IMR-90 (cell line): ENCODE measurements around the gene MAGI1. TPM values are rescaled to one million over a fixed set of nuclear protein-coding genes. Genes with fewer than 3 reads are reported as not detected.

Source experiments
- ATAC-seq: fragments of 200-7000 bp; cut with Tn5 transposase; 2 replicates; pipeline ENCODE4 v1.9.1; 2020; ENCODE audit warnings: low read depth, mild to moderate bottlenecking, moderate library complexity
- BruUV-seq: library from RNA; stranded (reverse); fragments of 400-500 nt; replicated peaks from 2 replicates; lab custom pipeline; 2021; lab: Mats Ljungman, UMichigan
- CTCF ChIA-PET: fragments of 300-600 bp; formaldehyde crosslinking; extraction: SDS; loops from one replicate; lab custom pipeline; 2021; ENCODE audit warnings: antibody characterized with exemption; lab: Yijun Ruan, JAX
- POLR2A ChIA-PET: fragments of 300-600 bp; sonication (Branson Sonifier 250); formaldehyde crosslinking; loops from one replicate; lab custom pipeline; 2022; ENCODE audit warnings: antibody characterized with exemption; ENCODE audit not compliant: unreplicated experiment; lab: Charles Lee
- DNase-seq: peaks from one replicate; pipeline ENCODE4 v3.0.0; 2013
- H2AFZ ChIP-seq: replicated peaks from 2 replicates; pipeline ENCODE3; 2013; ENCODE audit warnings: low read length, mild to moderate bottlenecking; ENCODE audit not compliant: poor library complexity
- H2AK5ac ChIP-seq: 2 replicates; pipeline ENCODE4 v1.6.1; 2013; ENCODE audit warnings: low read depth, low read length, inconsistent platforms
- H2AK9ac ChIP-seq: replicated peaks from 2 replicates; pipeline ENCODE3; 2013; ENCODE audit warnings: mild to moderate bottlenecking, low read depth, low read length, moderate library complexity; ENCODE audit not compliant: poor library complexity
- H2BK120ac ChIP-seq: 2 replicates; pipeline ENCODE4 v1.6.1; 2013; ENCODE audit warnings: low read depth, low read length, inconsistent platforms
- H2BK15ac ChIP-seq: 3 replicates; pipeline ENCODE4 v1.6.1; 2013; ENCODE audit warnings: low read depth, low read length, inconsistent platforms
- H2BK20ac ChIP-seq: 2 replicates; pipeline ENCODE4 v1.6.1; 2013; ENCODE audit warnings: low read depth, mild to moderate bottlenecking, inconsistent platforms, low read length, moderate library complexity
- H2BK5ac ChIP-seq: 2 replicates; pipeline ENCODE4 v1.6.1; 2013; ENCODE audit warnings: mild to moderate bottlenecking, low read depth, low read length, inconsistent platforms; ENCODE audit not compliant: poor library complexity, severe bottlenecking
- H3K14ac ChIP-seq: replicated peaks from 2 replicates; pipeline ENCODE4 v1.6.1; 2013; ENCODE audit warnings: low read depth, low read length, inconsistent platforms
- H3K18ac ChIP-seq: 2 replicates; pipeline ENCODE4 v1.6.1; 2013; ENCODE audit warnings: low read depth, low read length, control low read depth
- H3K23ac ChIP-seq: 2 replicates; pipeline ENCODE4 v1.6.1; 2013; ENCODE audit warnings: low read depth, low read length, inconsistent platforms
- H3K27ac ChIP-seq: 2 replicates; pipeline ENCODE4 v1.5.1; 2013; ENCODE audit warnings: mild to moderate bottlenecking, control low read depth, low read length; ENCODE audit not compliant: insufficient read depth
- H3K27me3 ChIP-seq: 2 replicates; pipeline ENCODE4 v1.6.1; 2013; ENCODE audit warnings: low read length; ENCODE audit not compliant: control insufficient read depth, insufficient read depth
- H3K36me3 ChIP-seq: 2 replicates; pipeline ENCODE4 v1.6.1; 2013; ENCODE audit warnings: low read length, mixed read lengths; ENCODE audit not compliant: control insufficient read depth, insufficient read depth
- H3K4ac ChIP-seq: 2 replicates; pipeline ENCODE4 v1.6.1; 2013; ENCODE audit warnings: low read depth, low read length, inconsistent platforms
- H3K4me1 ChIP-seq: 2 replicates; pipeline ENCODE4 v1.6.1; 2013; ENCODE audit warnings: low read length, mixed read lengths; ENCODE audit not compliant: control insufficient read depth, insufficient read depth
- H3K4me2 ChIP-seq: 2 replicates; pipeline ENCODE4 v1.6.1; 2013; ENCODE audit warnings: low read depth, mild to moderate bottlenecking, control low read depth, low read length, moderate library complexity
- H3K4me3 ChIP-seq: 2 replicates; pipeline ENCODE4 v1.5.1; 2013; ENCODE audit warnings: low read depth, mild to moderate bottlenecking, control low read depth, low read length, moderate library complexity; ENCODE audit not compliant: insufficient read depth
- H3K56ac ChIP-seq: 2 replicates; pipeline ENCODE4 v1.6.1; 2013; ENCODE audit warnings: low read length, inconsistent platforms; ENCODE audit not compliant: insufficient read depth; ENCODE audit errors: extremely low read depth
- H3K79me1 ChIP-seq, 2 experiments: 2 replicates each; pipeline ENCODE4 v1.6.1; 2013; ENCODE audit warnings: low read length in 2 of 2, inconsistent platforms in 1 of 2, low read depth in 1 of 2
- H3K9ac ChIP-seq: 2 replicates; pipeline ENCODE4 v1.6.1; 2013; ENCODE audit warnings: low read depth, low read length, control low read depth
- H3K9me1 ChIP-seq: 2 replicates; pipeline ENCODE4 v1.6.1; 2013; ENCODE audit warnings: low read length, inconsistent platforms; ENCODE audit not compliant: insufficient read depth
- H3K9me3 ChIP-seq: 2 replicates; pipeline ENCODE4 v1.6.1; 2013; ENCODE audit warnings: low read length; ENCODE audit not compliant: control insufficient read depth, insufficient read depth
- H4K20me1 ChIP-seq: 2 replicates; pipeline ENCODE4 v1.6.1; 2013; ENCODE audit warnings: low read length, inconsistent platforms; ENCODE audit not compliant: insufficient read depth
- H4K5ac ChIP-seq: 2 replicates; pipeline ENCODE4 v1.6.1; 2013; ENCODE audit warnings: mild to moderate bottlenecking, low read depth, low read length, control low read depth
- H4K8ac ChIP-seq, 2 experiments: 2 replicates each; pipeline ENCODE4 v1.6.1; 2013; ENCODE audit warnings: low read depth in 2 of 2, low read length in 2 of 2, control low read depth in 1 of 2, inconsistent platforms in 1 of 2
- H4K91ac ChIP-seq: 2 replicates; pipeline ENCODE4 v1.6.1; 2013; ENCODE audit warnings: low read depth, low read length, inconsistent platforms; ENCODE audit not compliant: insufficient read depth
- CEBPB ChIP-seq: IDR thresholded peaks from 2 replicates; pipeline ENCODE4 v1.6.1; 2012; ENCODE audit warnings: low read depth, low read length, improper control_type of control experiment
- MXI1 ChIP-seq: IDR thresholded peaks from 2 replicates; pipeline ENCODE4 v1.6.1; 2012; ENCODE audit warnings: low read depth, mild to moderate bottlenecking, low read length, moderate library complexity, borderline replicate concordance
- WGBS, 2 experiments: methylation state at CpG; one replicate each; pipeline versions ENCODE4 v1.1.5 to v1.1.7; 2013; ENCODE audit warnings: missing lambda C conversion rate in 2 of 2; ENCODE audit not compliant: insufficient read length in 1 of 2; ENCODE audit errors: extremely low coverage in 2 of 2; 5-methylcytosine and 5-hydroxymethylcytosine counted together
- dilution Hi-C: fragments of 300-500 bp; cut with HindIII; formaldehyde crosslinking; loops from one replicate; pipeline ENCODE4 v1.14.3; 2018; ENCODE audit warnings: low sequenced_read_pairs; ENCODE audit not compliant: unreplicated experiment
- in situ Hi-C: fragments of 300-500 bp; cut with MboI; formaldehyde crosslinking; loops from 3 replicates; pipeline ENCODE4 v1.14.3; 2019; ENCODE audit warnings: low sequenced_read_pairs, inconsistent platforms, mixed read lengths
- intact Hi-C: fragments of 100-400 bp; cut with micrococcal nuclease; formaldehyde crosslinking; loops from 2 replicates; pipeline ENCODE4 v1.10.0; 2022
- polyA plus RNA-seq, 3 experiments: library from polyadenylated mRNA; depleted of rRNA; stranded (reverse); fragments of >200 nt; gene quantifications; 2 replicates each; pipeline ENCODE4 v1.2.3, GENCODE V29; 2012; ENCODE audit warnings: low replicate concordance in 1 of 3
- total RNA-seq: library from RNA; depleted of rRNA; stranded (reverse); fragments of >200 nt; gene quantifications from 2 replicates; pipeline ENCODE4 v1.2.3, GENCODE V29; 2012

MAGI1 gene
- total and polyA plus RNA-seq, 2 of the 4 experiments (the other 2 are of a cell fraction): 14.5 to 24.2 TPM

DNA sequence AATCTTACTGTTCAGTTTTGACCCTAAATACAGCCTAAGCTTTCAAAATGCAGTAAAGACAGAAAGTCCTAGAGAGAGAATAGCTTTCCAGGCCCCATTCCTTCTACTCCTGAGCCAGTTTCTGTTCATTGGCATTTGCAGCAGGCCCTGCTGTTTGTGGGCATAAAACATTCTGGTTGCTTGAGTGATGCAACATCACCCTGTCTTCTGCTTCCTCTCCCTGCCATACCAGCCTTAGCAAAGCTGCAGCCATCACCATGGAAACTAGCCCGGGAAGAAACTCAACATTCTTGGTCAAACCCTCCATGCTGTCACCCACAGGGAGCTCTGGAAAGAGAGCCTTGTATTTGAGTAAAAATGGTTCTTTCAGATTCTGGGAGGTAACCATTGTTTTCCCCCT is 325.7 kb downstream of the MAGI1 start:
- dilution Hi-C loops (no loop called here), in situ Hi-C loops (no loop called here), intact Hi-C loops (no loop called here)
- no CpG with 5 or more reads among the region's 1 CpG for WGBS, 2 experiments
- Histone ChIP-seq H3K79me1 (peaks cover 16 to 22% of the 10 kb centered on the region in 2 experiments; a peak in 3 of 4 replicates), H3K4ac (no peak overlapping the region), H4K91ac (no peak overlapping the region), H2BK120ac (no peak overlapping the region), H2AK9ac (no peak overlapping the region), H2AK5ac (no peak overlapping the region), H3K9ac (no peak overlapping the region), H3K27ac (no peak overlapping the region), H3K18ac (no peak overlapping the region), H2BK5ac (no peak overlapping the region), H3K9me1 (no peaks in the 10 kb centered on the region), H3K4me3 (no peak overlapping the region), H3K23ac (no peak overlapping the region), H3K56ac (no peak overlapping the region; the same call in 1 of the 2 replicates), H3K9me3 (no peaks in the 10 kb centered on the region), H4K8ac (no peak overlapping the region), H3K4me2 (no peak overlapping the region), H2BK15ac (no peak overlapping the region), H2AFZ (no peak overlapping the region), H2BK20ac (no peak overlapping the region), H4K20me1 (no peaks in the 10 kb centered on the region; the same call in 1 of the 2 replicates), H4K5ac (no peak overlapping the region), H3K14ac (no peak overlapping the region), H3K36me3 (no peaks in the 10 kb centered on the region), H3K4me1 (peaks cover 8% of the 10 kb centered on the region), H3K27me3 (no peaks in the 10 kb centered on the region)
- ChIA-PET CTCF (interaction anchor here (0.6 to 0.8 kb wide), 3 partner anchors 19 to 274 kb away, joined by 3 to 5 read pairs (median 3); no protein-coding TSS in a partner anchor), POLR2A (no interaction called here)
- peak; percentile 94 for TF ChIP-seq CEBPB
- no peak for TF ChIP-seq MXI1
- DNase-seq: peak; percentile 79
- BruUV-seq: no TSS peak
- ATAC-seq: peak; percentile 86
